NCI-H128 (cell line): ENCODE results near the gene TTPAL.

ENCODE experiments used
- DNase-seq: peaks from one replicate; lab custom pipeline; 2025; ENCODE audit not compliant: unreplicated experiment; lab: John Stamatoyannopoulos, UW

The TTPAL gene

GRCh38 chr20:44495802-44496481 is 20.3 kb downstream of the TTPAL start:
- DNase-seq: no peak

- DNase-seq: no peak
These were observed 21.3 kb downstream of the TTPAL start for GRCh38 chr20:44496976-44497375.

- DNase-seq: no peak
These were observed 22.1 kb downstream of the TTPAL start for GRCh38 chr20:44497761-44498160.

GRCh38 chr20:44500221-44500620 is 24.5 kb downstream of the TTPAL start:
- DNase-seq: no peak

- DNase-seq: no peak
These were observed 25.8 kb downstream of the TTPAL start for GRCh38 chr20:44501448-44501847.

- DNase-seq: no peak
These were observed 27.3 kb downstream of the TTPAL start for GRCh38 chr20:44502968-44503367.

GRCh38 chr20:44504402-44505307 is 29.0 kb downstream of the TTPAL start:
- no peak for DNase-seq

- no peak for DNase-seq
These were observed 34.1 kb downstream of the TTPAL start for GRCh38 chr20:44509762-44510161.

GRCh38 chr20:44513871-44514270 is 38.2 kb downstream of the TTPAL start:
- DNase-seq: no peak

GRCh38 chr20:44516491-44516890 is 40.8 kb downstream of the TTPAL start:
- DNase-seq: no peak

- no peak for DNase-seq
These were observed 41.8 kb downstream of the TTPAL start for GRCh38 chr20:44517454-44517853.

- no peak for DNase-seq
These were observed 42.6 kb downstream of the TTPAL start for GRCh38 chr20:44518248-44518647.

GRCh38 chr20:44520881-44521280 is 45.2 kb downstream of the TTPAL start:
- no peak for DNase-seq

- peak; percentile 79 for DNase-seq
These were observed 46.1 kb downstream of the TTPAL start, which contains the start of gene SERINC3 for GRCh38 chr20:44521484-44522481. SERINC3 (minus strand) TSS chr20:44522070; CDS start chr20:44521951, 119 bp downstream.

GRCh38 chr20:44522841-44523240 is 47.2 kb downstream of the TTPAL start:
- no peak for DNase-seq

GRCh38 chr20:44523746-44524145 is 48.1 kb downstream of the TTPAL start:
- no peak for DNase-seq

GRCh38 chr20:44526129-44526528 is 50.5 kb downstream of the TTPAL start:
- no peak for DNase-seq

GRCh38 chr20:44527716-44528199 is 52.1 kb downstream of the TTPAL start:
- DNase-seq: no peak

- no peak for DNase-seq
These were observed 52.6 kb downstream of the TTPAL start for GRCh38 chr20:44528309-44528708.

GRCh38 chr20:44532259-44532980 is 56.7 kb downstream of the TTPAL start:
- no peak for DNase-seq
